Measurements from ENCODE around the gene C4B. TPM values are rescaled to one million over a fixed set of nuclear protein-coding genes. Genes with fewer than 3 reads are reported as not detected.
"Not testable (repeated sequence)": the region's sequence is repeated elsewhere in the genome, so short reads cannot be mapped to it uniquely, and the experiment has no call there.

C4B gene
- 10 to 100 TPM; 21.3 to 96.7 TPM for total RNA-seq
- polyA plus RNA-seq (ENCODE audit: insufficient read depth, low read depth, low replicate concordance) = 125 TPM
- long read RNA-seq, donor 1, full-length matches to known transcripts = 9 of 9 reads
- long read RNA-seq, donor 1, partial matches to known transcripts = 0 of 9 reads
- long read RNA-seq, donor 1, other reads (novel, unspliced or antisense) = 0 of 9 reads
- long read RNA-seq, donor 2, transcript C4B-205 (6 exons, 830 nt) = major isoform, 13 of 13 reads
- long read RNA-seq, donor 2, partial matches to known transcripts = 0 of 13 reads
- long read RNA-seq, donor 2, other reads (novel, unspliced or antisense) = 0 of 13 reads

- H3K27ac ChIP-seq; H3K4me1 ChIP-seq; intact Hi-C loops (cut with DNase I; ENCODE audit: low total_unique reads); H3K4me3 ChIP-seq; H3K36me3 ChIP-seq (ENCODE audit: low read depth, missing control alignments); DNase-seq; H3K9me3 ChIP-seq; H3K27me3 ChIP-seq: not testable (repeated sequence)
- WGBS, 2 donors = no CpG with 5 or more reads among the region's 6 CpGs
Measured at GRCh38 chr6:32014547-32014946, at the start of gene C4B. TSS of gene C4B (plus strand) at chr6:32014795. CDS start at chr6:32014846, 51 bp downstream.

GRCh38 chr6:31965700-31966099 lies 48.9 kb upstream of the C4B start:
- Histone ChIP-seq H3K36me3 (ENCODE audit: low read depth, missing control alignments) (no peaks in the 10 kb centered on the region), H3K4me1 (no peaks in the 10 kb centered on the region), H3K9me3 (no peaks in the 10 kb centered on the region), H3K4me3 (no peak overlapping the region), H3K27me3 (no peaks in the 10 kb centered on the region), H3K27ac (no peak overlapping the region)
- intact Hi-C loops (cut with DNase I; ENCODE audit: low total_unique reads) = no loop called here
- no peak for TF ChIP-seq POLR2A (IDR thresholded peaks at IDR 0.05)
- no peak for TF ChIP-seq CTCF (IDR thresholded peaks at IDR 0.05)
- WGBS, 2 donors = 76 to 92% methylated on average over 12 to 13 of the region's 13 CpGs
- DNase-seq = no peak

GRCh38 chr6:31966506-31966905 lies 48.1 kb upstream of the C4B start:
- no peaks in the 10 kb centered on the region for H3K36me3 ChIP-seq (ENCODE audit: low read depth, missing control alignments)
- H3K4me1 ChIP-seq = peaks cover 8% of the 10 kb centered on the region
- H3K4me3 ChIP-seq = no peak overlapping the region
- H3K27ac ChIP-seq = no peak overlapping the region
- TF ChIP-seq POLR2A (IDR thresholded peaks at IDR 0.05) (no peak), CTCF (IDR thresholded peaks at IDR 0.05) (no peak)
- WGBS, 2 donors = 88 to 91% methylated on average over 4 to 7 of the region's 7 CpGs
- H3K27me3 ChIP-seq = no peaks in the 10 kb centered on the region
- intact Hi-C loops (cut with DNase I; ENCODE audit: low total_unique reads) = no loop called here
- H3K9me3 ChIP-seq = no peaks in the 10 kb centered on the region
- DNase-seq = no peak

- Histone ChIP-seq H3K27me3 (no peaks in the 10 kb centered on the region), H3K27ac (no peak overlapping the region), H3K4me3 (no peak overlapping the region), H3K9me3 (no peaks in the 10 kb centered on the region), H3K4me1 (peaks cover 10% of the 10 kb centered on the region), H3K36me3 (ENCODE audit: low read depth, missing control alignments) (no peaks in the 10 kb centered on the region)
- TF ChIP-seq POLR2A (IDR thresholded peaks at IDR 0.05) (no peak), CTCF (IDR thresholded peaks at IDR 0.05) (no peak)
- intact Hi-C loops (cut with DNase I; ENCODE audit: low total_unique reads) = no loop called here
- 86 to 88% methylated on average over 10 of the region's 10 CpGs for WGBS, 2 donors
- no peak for DNase-seq
Measured at GRCh38 chr6:31966997-31967925, 47.3 kb upstream of the C4B start.

- H3K4me1 ChIP-seq = peaks cover 13% of the 10 kb centered on the region
- DNase-seq = no peak
- 85 to 92% methylated on average over 2 to 3 of the region's 3 CpGs for WGBS, 2 donors
- H3K36me3 ChIP-seq (ENCODE audit: low read depth, missing control alignments) = no peaks in the 10 kb centered on the region
- H3K27ac ChIP-seq = no peak overlapping the region
- TF ChIP-seq CTCF (IDR thresholded peaks at IDR 0.05) (no peak), POLR2A (IDR thresholded peaks at IDR 0.05) (no peak)
- no peak overlapping the region for H3K4me3 ChIP-seq
- intact Hi-C loops (cut with DNase I; ENCODE audit: low total_unique reads) = no loop called here
- H3K27me3 ChIP-seq = no peaks in the 10 kb centered on the region
- no peaks in the 10 kb centered on the region for H3K9me3 ChIP-seq
Measured at GRCh38 chr6:31967926-31968320, 46.7 kb upstream of the C4B start.
